ENCODE measurements around the gene IQGAP2. TPM values are rescaled to one million over a fixed set of nuclear protein-coding genes. Genes with fewer than 3 reads are reported as not detected.

IQGAP2 gene, protein sequence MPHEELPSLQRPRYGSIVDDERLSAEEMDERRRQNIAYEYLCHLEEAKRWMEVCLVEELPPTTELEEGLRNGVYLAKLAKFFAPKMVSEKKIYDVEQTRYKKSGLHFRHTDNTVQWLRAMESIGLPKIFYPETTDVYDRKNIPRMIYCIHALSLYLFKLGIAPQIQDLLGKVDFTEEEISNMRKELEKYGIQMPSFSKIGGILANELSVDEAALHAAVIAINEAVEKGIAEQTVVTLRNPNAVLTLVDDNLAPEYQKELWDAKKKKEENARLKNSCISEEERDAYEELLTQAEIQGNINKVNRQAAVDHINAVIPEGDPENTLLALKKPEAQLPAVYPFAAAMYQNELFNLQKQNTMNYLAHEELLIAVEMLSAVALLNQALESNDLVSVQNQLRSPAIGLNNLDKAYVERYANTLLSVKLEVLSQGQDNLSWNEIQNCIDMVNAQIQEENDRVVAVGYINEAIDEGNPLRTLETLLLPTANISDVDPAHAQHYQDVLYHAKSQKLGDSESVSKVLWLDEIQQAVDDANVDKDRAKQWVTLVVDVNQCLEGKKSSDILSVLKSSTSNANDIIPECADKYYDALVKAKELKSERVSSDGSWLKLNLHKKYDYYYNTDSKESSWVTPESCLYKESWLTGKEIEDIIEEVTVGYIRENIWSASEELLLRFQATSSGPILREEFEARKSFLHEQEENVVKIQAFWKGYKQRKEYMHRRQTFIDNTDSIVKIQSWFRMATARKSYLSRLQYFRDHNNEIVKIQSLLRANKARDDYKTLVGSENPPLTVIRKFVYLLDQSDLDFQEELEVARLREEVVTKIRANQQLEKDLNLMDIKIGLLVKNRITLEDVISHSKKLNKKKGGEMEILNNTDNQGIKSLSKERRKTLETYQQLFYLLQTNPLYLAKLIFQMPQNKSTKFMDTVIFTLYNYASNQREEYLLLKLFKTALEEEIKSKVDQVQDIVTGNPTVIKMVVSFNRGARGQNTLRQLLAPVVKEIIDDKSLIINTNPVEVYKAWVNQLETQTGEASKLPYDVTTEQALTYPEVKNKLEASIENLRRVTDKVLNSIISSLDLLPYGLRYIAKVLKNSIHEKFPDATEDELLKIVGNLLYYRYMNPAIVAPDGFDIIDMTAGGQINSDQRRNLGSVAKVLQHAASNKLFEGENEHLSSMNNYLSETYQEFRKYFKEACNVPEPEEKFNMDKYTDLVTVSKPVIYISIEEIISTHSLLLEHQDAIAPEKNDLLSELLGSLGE (N-terminal part only)
- total RNA-seq (ENCODE audit: low replicate concordance): 1.2 and 3.2 TPM in 2 replicates

GRCh38 chr5:76402886-76403765 lies at the start of gene IQGAP2:
Gene IQGAP2 (plus strand): TSS chr5:76403285. CDS start chr5:76403546, 261 bp downstream.

DNA sequence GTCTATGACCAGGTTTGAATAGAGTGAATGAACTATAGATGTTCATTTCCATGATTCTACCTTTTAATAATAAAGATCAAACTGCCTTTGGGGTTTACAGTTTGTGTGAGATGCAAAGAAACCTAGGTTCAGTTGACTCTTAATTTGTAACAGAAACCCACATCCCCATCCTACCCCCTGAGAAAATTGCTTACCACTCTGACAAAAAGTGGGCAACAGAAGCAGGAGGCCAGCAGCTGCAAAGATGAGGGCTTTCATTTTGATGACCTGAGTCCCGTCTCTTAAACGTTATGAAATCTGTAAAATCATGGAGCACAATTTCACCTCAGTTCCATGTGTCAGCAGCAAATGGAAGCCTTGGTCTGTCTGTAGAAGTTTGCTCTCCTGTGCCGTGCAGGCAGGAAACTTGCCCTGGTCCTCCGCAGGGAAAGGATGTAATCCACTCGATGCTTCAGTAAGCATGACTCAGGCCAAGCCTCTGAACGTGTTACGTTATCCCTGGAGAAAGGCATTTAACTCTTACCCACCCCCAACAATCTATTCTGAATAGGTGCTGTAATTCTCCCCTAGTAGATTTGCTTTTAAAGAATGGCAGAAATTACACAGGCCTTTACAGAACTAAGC lies 220.0 kb downstream of the IQGAP2 start, which contains the start of gene F2RL2:
Gene F2RL2, minus strand, starts transcription at position 431 of the 624 bp plus-strand sequence. Its CDS starts 173 bp downstream, at position 258.

DNA sequence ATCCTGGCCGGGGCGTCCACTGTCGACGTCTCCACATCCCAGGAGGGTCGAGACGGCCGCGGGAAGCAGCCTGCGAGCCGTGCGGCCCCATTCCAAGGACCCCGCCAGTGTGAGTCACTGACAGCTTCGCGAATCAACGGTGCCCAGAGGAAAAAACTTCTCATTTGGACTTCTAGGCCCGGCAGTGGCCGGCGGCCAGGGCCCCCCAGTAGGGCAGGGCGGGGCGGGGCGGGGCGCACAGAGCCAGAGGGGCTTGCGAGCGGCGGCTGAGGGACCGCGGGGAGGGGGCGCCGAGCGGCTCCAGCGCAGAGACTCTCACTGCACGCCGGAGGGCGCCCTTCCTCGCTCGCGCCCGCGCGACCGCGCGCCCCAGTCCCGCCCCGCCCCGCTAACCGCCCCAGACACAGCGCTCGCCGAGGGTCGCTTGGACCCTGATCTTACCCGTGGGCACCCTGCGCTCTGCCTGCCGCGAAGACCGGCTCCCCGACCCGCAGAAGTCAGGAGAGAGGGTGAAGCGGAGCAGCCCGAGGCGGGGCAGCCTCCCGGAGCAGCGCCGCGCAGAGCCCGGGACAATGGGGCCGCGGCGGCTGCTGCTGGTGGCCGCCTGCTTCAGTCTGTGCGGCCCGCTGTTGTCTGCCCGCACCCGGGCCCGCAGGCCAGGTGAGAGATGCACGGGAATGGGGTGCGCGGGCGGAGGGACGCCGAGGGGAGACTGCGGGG lies 312.8 kb downstream of the IQGAP2 start, which contains the start of gene F2R:
Gene F2R, plus strand, starts transcription at position 391 of the 720 bp plus-strand sequence. Its CDS starts 182 bp downstream, at position 573.

Other genes starting within 250 kb of the IQGAP2 start
- 0.75 and 3.3 TPM in 2 replicates for gene F2RL2, start 220.1 kb downstream of the IQGAP2 start, total RNA-seq (ENCODE audit: low replicate concordance)

All from smooth muscle cell of the coronary artery (primary cell).